CD4-positive, alpha-beta T cell (primary cell): ENCODE results near the gene PPP1R12B. TPM values are rescaled to one million over a fixed set of nuclear protein-coding genes. Genes with fewer than 3 reads are reported as not detected.
A peak's percentile ranks its signal among the peaks of the same experiment; 100 is the strongest.

Source experiments
- ATAC-seq: fragments of 200-7000 bp; cut with Tn5 transposase; one replicate; pipeline ENCODE4 v1.10.0; 2022; ENCODE audit warnings: mild to moderate bottlenecking; ENCODE audit not compliant: poor library complexity
- CTCF ChIA-PET: fragments of 350-600 bp; sonication (Branson Sonifier 250); formaldehyde crosslinking; loops from one replicate; lab custom pipeline; 2021; ENCODE audit warnings: antibody characterized with exemption, inconsistent platforms; lab: Charles Lee
- POLR2A ChIA-PET: fragments of 350-600 bp; sonication (Branson Sonifier 250); formaldehyde crosslinking; loops from one replicate; lab custom pipeline; 2021; ENCODE audit warnings: antibody characterized with exemption, inconsistent platforms; lab: Charles Lee
- DNase-seq, 14 experiments: peaks; one replicate each; pipeline ENCODE4 v3.0.0-alpha.2; 2013 to 2020; ENCODE audit warnings: mixed read lengths in 2 of 14
- H3K27ac ChIP-seq, 2 donors: one replicate each; pipeline versions ENCODE4 v1.5.1 to v1.7.0; 2013; ENCODE audit warnings: low read length in 2 of 2, low read depth in 1 of 2, mild to moderate bottlenecking in 1 of 2
- H3K27me3 ChIP-seq, 2 experiments: 1 replicate in 1 of 2; 2 replicates in 1 of 2; pipeline versions ENCODE4 v1.6.1 to v1.7.0; 2013; ENCODE audit warnings: low read length in 2 of 2, control low read depth in 1 of 2, mild to moderate bottlenecking in 1 of 2, moderate library complexity in 1 of 2; ENCODE audit not compliant: insufficient read depth in 2 of 2, control insufficient read depth in 1 of 2
- H3K36me3 ChIP-seq: one replicate; pipeline ENCODE4 v1.6.1; 2013; ENCODE audit warnings: low read length, control low read depth; ENCODE audit not compliant: insufficient read depth
- H3K4me1 ChIP-seq: one replicate; pipeline ENCODE4 v1.6.1; 2013; ENCODE audit warnings: low read length, control low read depth; ENCODE audit not compliant: insufficient read depth
- H3K4me3 ChIP-seq: one replicate; pipeline ENCODE4 v1.5.1; 2013; ENCODE audit warnings: mild to moderate bottlenecking, low read length, moderate library complexity
- H3K9me3 ChIP-seq, 2 experiments: 1 replicate in 1 of 2; 2 replicates in 1 of 2; pipeline versions ENCODE4 v1.6.1 to v1.7.0; 2013; ENCODE audit warnings: low read length in 2 of 2, mild to moderate bottlenecking in 2 of 2, control low read depth in 1 of 2, moderate library complexity in 1 of 2; ENCODE audit not compliant: control insufficient read depth in 1 of 2, insufficient read depth in 1 of 2
- H3K27ac Mint-ChIP-seq: one replicate; pipeline ENCODE4 v1.8.0; 2020; ENCODE audit warnings: mixed read lengths
- H3K27me3 Mint-ChIP-seq: one replicate; pipeline ENCODE4 v1.8.0; 2021; ENCODE audit warnings: mixed read lengths
- H3K36me3 Mint-ChIP-seq: one replicate; pipeline ENCODE4 v1.8.0; 2021; ENCODE audit warnings: low read depth, mixed read lengths
- H3K4me1 Mint-ChIP-seq: one replicate; pipeline ENCODE4 v1.8.0; 2021; ENCODE audit warnings: low read depth, mixed read lengths
- H3K4me3 Mint-ChIP-seq: one replicate; pipeline ENCODE4 v1.8.0; 2020; ENCODE audit warnings: mild to moderate bottlenecking, mixed read lengths
- H3K9me3 Mint-ChIP-seq: one replicate; pipeline ENCODE4 v1.8.0; 2020; ENCODE audit warnings: mixed read lengths
- intact Hi-C, 2 experiments: fragments of 100-400 bp; cut with DNase I in 1 of 2; cut with micrococcal nuclease in 1 of 2; formaldehyde crosslinking; loops; one replicate each; pipeline versions ENCODE4 v1.15.1 to v1.9.0; 2023 to 2025; cut with DNase I, micrococcal nuclease
- total RNA-seq, 174 experiments: library from RNA in 2 of 174; stranded (reverse) in 2 of 174; gene quantifications; one replicate each; pipeline ENCODE4 v1.2.3 and lab custom pipeline; 2021 to 2026
- TF ChIP-seq, protein P1 (sequence below): fragments of 200-600 bp; IDR thresholded peaks from one replicate; pipeline ENCODE4 v1.8.0; 2022; ENCODE audit warnings: antibody characterized with exemption, mild to moderate bottlenecking

Gene PPP1R12B
- total RNA-seq, 2 experiments from 2014 or later: 15.0 to 15.3 TPM

DNA sequence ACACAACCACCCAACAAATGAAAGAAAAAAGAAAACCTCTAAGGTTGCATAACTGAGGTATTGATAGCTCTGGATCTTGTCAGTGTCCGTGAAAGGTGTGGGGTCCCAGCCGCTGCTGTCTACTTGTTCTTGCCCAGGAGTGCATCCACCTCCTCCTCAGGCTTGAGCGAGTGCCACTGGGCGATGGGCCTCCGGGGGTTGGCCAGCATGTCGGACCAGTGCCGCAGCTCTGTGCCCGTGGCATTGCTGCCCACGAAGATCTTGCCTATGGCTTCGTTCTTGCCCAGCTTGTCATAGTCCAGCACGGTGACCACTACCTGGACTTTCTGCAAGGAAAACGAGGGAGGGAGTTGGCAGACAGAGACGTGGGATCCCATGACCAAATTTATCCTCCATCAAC, 248.1 kb downstream of the PPP1R12B start:
- Histone ChIP-seq H3K9me3 (no peaks in the 10 kb centered on the region), H3K27me3 (no peaks in the 10 kb centered on the region), H3K36me3 (no peaks in the 10 kb centered on the region), H3K27ac (no peak overlapping the region), H3K4me1 (no peaks in the 10 kb centered on the region), H3K4me3 (no peak overlapping the region)
- ChIA-PET POLR2A (no interaction called here), CTCF (no interaction called here)
- TF ChIP-seq, protein P1, sequence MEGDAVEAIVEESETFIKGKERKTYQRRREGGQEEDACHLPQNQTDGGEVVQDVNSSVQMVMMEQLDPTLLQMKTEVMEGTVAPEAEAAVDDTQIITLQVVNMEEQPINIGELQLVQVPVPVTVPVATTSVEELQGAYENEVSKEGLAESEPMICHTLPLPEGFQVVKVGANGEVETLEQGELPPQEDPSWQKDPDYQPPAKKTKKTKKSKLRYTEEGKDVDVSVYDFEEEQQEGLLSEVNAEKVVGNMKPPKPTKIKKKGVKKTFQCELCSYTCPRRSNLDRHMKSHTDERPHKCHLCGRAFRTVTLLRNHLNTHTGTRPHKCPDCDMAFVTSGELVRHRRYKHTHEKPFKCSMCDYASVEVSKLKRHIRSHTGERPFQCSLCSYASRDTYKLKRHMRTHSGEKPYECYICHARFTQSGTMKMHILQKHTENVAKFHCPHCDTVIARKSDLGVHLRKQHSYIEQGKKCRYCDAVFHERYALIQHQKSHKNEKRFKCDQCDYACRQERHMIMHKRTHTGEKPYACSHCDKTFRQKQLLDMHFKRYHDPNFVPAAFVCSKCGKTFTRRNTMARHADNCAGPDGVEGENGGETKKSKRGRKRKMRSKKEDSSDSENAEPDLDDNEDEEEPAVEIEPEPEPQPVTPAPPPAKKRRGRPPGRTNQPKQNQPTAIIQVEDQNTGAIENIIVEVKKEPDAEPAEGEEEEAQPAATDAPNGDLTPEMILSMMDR: no peak
- Mint-ChIP-seq H3K27me3 (no peaks in the 10 kb centered on the region), H3K9me3 (no peaks in the 10 kb centered on the region), H3K4me1 (no peaks in the 10 kb centered on the region), H3K36me3 (no peaks in the 10 kb centered on the region), H3K27ac (no peak overlapping the region), H3K4me3 (no peak overlapping the region)
- no peak for ATAC-seq
- DNase-seq: no peak
- intact Hi-C loops: no loop called here

DNA sequence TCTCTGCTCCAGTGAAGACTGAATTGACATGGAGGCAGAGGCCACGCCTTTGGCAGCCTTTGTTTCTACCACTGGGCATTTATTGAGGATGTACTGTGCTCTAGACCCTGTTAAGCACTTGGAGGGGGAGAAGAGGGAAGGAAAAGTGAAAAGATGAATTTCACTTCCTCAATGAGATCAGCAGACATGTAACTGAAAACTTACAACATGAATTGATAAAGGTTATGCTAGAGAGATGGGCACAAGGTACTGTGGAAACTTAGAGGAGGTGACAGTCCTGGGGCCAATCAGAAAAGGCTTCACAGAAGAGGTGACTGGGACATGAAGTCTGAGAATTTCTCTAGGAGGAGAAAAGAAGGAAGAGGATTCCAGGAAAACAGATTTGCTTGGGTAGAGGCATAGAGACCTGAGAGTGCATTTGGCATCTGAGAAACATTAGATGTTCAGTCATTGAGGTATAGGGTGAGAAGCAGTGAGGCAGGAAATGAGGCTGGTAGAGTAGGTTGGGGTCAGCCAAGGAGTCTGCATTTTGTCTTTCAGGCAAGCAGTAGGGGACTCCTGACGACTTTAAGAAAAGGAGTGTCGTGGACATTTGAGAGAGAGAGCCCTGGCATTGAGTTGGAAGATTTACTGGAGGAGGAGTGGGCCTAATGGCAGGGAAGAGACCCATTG, 248.7 kb downstream of the PPP1R12B start:
- Histone ChIP-seq H3K9me3 (no peaks in the 10 kb centered on the region), H3K27me3 (no peaks in the 10 kb centered on the region), H3K4me1 (no peaks in the 10 kb centered on the region), H3K4me3 (no peak overlapping the region), H3K27ac (no peak overlapping the region), H3K36me3 (no peaks in the 10 kb centered on the region)
- Mint-ChIP-seq H3K4me3 (no peak overlapping the region), H3K36me3 (no peaks in the 10 kb centered on the region), H3K9me3 (no peaks in the 10 kb centered on the region), H3K27me3 (no peaks in the 10 kb centered on the region), H3K4me1 (no peaks in the 10 kb centered on the region), H3K27ac (no peak overlapping the region)
- ATAC-seq (no peak), DNase-seq (no peak)
- intact Hi-C loops: no loop called here
- ChIA-PET POLR2A (no interaction called here), CTCF (no interaction called here)
- TF ChIP-seq, protein P1: no peak

DNA sequence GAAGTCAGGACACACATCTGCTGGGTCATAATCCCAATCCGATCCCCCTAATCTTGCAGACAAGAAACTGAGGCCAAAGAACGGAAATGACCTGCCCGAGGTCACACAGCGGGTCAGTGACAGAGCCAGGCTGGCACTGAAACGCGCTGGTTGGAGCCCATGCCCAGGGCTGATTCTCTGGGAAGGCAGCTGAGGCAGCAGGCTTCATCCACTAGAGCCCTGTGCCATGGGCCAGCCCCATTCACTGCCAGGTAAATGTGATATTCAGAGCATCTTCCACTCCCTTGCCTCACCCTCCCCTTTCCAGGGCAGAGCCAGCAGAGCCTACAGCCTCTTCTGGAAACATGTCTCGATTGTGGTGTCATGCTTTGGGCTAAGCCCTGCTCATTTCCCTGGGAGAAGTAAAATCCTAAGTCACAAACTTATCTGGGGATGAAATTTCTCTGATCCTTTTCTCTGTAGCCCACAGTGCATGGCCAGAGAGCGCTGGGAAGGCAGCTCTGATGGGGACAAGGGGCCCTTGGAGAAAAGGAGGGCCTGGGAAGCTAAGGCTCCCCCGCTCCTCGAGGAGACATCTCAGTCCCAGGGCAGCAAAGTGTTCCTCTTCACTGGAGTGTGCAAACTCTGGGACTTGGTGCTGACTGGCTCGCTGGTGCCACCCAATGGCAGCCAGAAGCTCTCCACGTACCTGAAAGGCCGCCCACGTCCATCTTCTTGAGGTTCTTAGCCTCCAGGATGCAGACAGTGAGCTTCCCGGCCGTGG, 251.4 kb downstream of the PPP1R12B start:
- no peaks in the 10 kb centered on the region for H3K36me3 Mint-ChIP-seq
- H3K27me3 ChIP-seq: no peaks in the 10 kb centered on the region
- no peaks in the 10 kb centered on the region for H3K9me3 Mint-ChIP-seq
- no peaks in the 10 kb centered on the region for H3K27me3 Mint-ChIP-seq
- CTCF ChIA-PET: no interaction called here
- H3K9me3 ChIP-seq: no peaks in the 10 kb centered on the region
- H3K4me3 Mint-ChIP-seq: no peak overlapping the region
- no peak overlapping the region for H3K27ac ChIP-seq
- no peaks in the 10 kb centered on the region for H3K4me1 Mint-ChIP-seq
- H3K36me3 ChIP-seq: no peaks in the 10 kb centered on the region
- H3K4me1 ChIP-seq: no peaks in the 10 kb centered on the region
- ATAC-seq: no peak
- intact Hi-C loops: no loop called here
- POLR2A ChIA-PET: interaction anchor here (0.7 kb wide), 1 partner anchor 110 kb away, joined by 3 read pairs; the partner anchor contains the start of gene SYT2
- peak in 4 of 14 experiments; percentile 10 to 38 (median 26) for DNase-seq
- TF ChIP-seq, protein P1: no peak
- no peak overlapping the region for H3K4me3 ChIP-seq
- no peak overlapping the region for H3K27ac Mint-ChIP-seq
